ENCODE measurements around the gene RABL3.
"Not testable (repeated sequence)": the region's sequence is repeated elsewhere in the genome, so short reads cannot be mapped to it uniquely, and the experiment has no call there.

RABL3 gene

GRCh38 chr3:120645083-120645845, 97.1 kb downstream of the RABL3 start:
- DNase-seq (ENCODE audit: low spot score) = no peak

GRCh38 chr3:120642368-120642948, 99.9 kb downstream of the RABL3 start:
- DNase-seq (ENCODE audit: low spot score) = no peak

- DNase-seq (ENCODE audit: low spot score) = no peak
Observed at GRCh38 chr3:120641696-120642246, 100.5 kb downstream of the RABL3 start.

GRCh38 chr3:120640231-120640630, 102.1 kb downstream of the RABL3 start:
- no peak for DNase-seq (ENCODE audit: low spot score)

- not testable (repeated sequence) for DNase-seq (ENCODE audit: low spot score)
Observed at GRCh38 chr3:120638820-120639219, 103.5 kb downstream of the RABL3 start.

- DNase-seq (ENCODE audit: low spot score) = no peak
Observed at GRCh38 chr3:120637851-120638559, 104.3 kb downstream of the RABL3 start.

- DNase-seq (ENCODE audit: low spot score) = no peak
Observed at GRCh38 chr3:120636795-120637401, 105.4 kb downstream of the RABL3 start.
